A673 (cell line): ENCODE results near the gene PDE11A. TPM values are rescaled to one million over a fixed set of nuclear protein-coding genes. Genes with fewer than 3 reads are reported as not detected.
"Not testable (repeated sequence)": the region's sequence is repeated elsewhere in the genome, so short reads cannot be mapped to it uniquely, and the experiment has no call there.

Experiments
- BruUV-seq: library from RNA; stranded (reverse); fragments of 400-500 nt; replicated peaks from 2 replicates; lab custom pipeline; 2021; lab: Mats Ljungman, UMichigan
- CTCF ChIA-PET: fragments of 300-600 bp; sonication (Branson Sonifier 250); formaldehyde crosslinking; loops from one replicate; lab custom pipeline; 2022; ENCODE audit warnings: antibody characterized with exemption; lab: Charles Lee
- POLR2A ChIA-PET: fragments of 300-600 bp; sonication (Branson Sonifier 250); formaldehyde crosslinking; loops from one replicate; lab custom pipeline; 2022; ENCODE audit warnings: antibody characterized with exemption; ENCODE audit not compliant: low non-redundant PET; lab: Charles Lee
- DNase-seq: peaks from one replicate; pipeline ENCODE4 v3.0.0-alpha.2; 2015; ENCODE audit warnings: low spot score
- H3K27ac ChIP-seq: fragments of 200-600 bp; sonication (generic); 2 replicates; pipeline ENCODE4 v1.5.1; 2016; ENCODE audit warnings: mixed run types, low read depth, mild to moderate bottlenecking, mixed read lengths, antibody characterized with exemption, low read length; ENCODE audit not compliant: poor library complexity, severe bottlenecking
- H3K27me3 ChIP-seq: fragments of 200-600 bp; sonication (generic); replicated peaks from 2 replicates; pipeline ENCODE4 v1.6.1; 2017; ENCODE audit warnings: mixed run types, low read depth, mild to moderate bottlenecking, mixed read lengths, antibody characterized with exemption, low read length; ENCODE audit not compliant: insufficient read depth, poor library complexity
- H3K36me3 ChIP-seq: fragments of 200-600 bp; sonication (generic); 2 replicates; pipeline ENCODE4 v1.6.1; 2016; ENCODE audit warnings: mixed run types, mild to moderate bottlenecking, mixed read lengths, antibody characterized with exemption, low read length; ENCODE audit not compliant: insufficient read depth, poor library complexity, severe bottlenecking
- H3K4me1 ChIP-seq: fragments of 200-600 bp; sonication (generic); 2 replicates; pipeline ENCODE4 v1.6.1; 2017; ENCODE audit warnings: mixed run types, mild to moderate bottlenecking, mixed read lengths, antibody characterized with exemption, low read length; ENCODE audit not compliant: insufficient read depth, poor library complexity, severe bottlenecking
- H3K4me3 ChIP-seq: fragments of 200-600 bp; sonication (generic); 2 replicates; pipeline ENCODE4 v1.5.1; 2016; ENCODE audit warnings: low read depth, mixed run types, mild to moderate bottlenecking, mixed read lengths, low read length; ENCODE audit not compliant: poor library complexity, severe bottlenecking
- H3K9me3 ChIP-seq: fragments of 200-600 bp; sonication (generic); 2 replicates; pipeline ENCODE4 v1.6.1; 2016; ENCODE audit warnings: mixed run types, low read depth, mild to moderate bottlenecking, mixed read lengths, antibody characterized with exemption, low read length; ENCODE audit not compliant: poor library complexity, severe bottlenecking
- EZH2 ChIP-seq: fragments of 200-600 bp; sonication (generic); IDR thresholded peaks from 2 replicates; pipeline ENCODE4 v1.6.1; 2017; ENCODE audit warnings: borderline replicate concordance, low read depth, mild to moderate bottlenecking, mixed read lengths, antibody characterized with exemption, low read length; ENCODE audit not compliant: poor library complexity, severe bottlenecking
- intact Hi-C: fragments of 100-400 bp; cut with micrococcal nuclease; formaldehyde crosslinking; loops from one replicate; pipeline ENCODE4 v1.10.0; 2022; ENCODE audit not compliant: unreplicated experiment
- total RNA-seq: library from RNA; stranded (reverse); gene quantifications from 2 replicates; pipeline ENCODE4 v1.2.3, GENCODE V29; 2021
- TF ChIP-seq, protein P1 (sequence below): fragments of 300-800, 200-600 bp; sonication (generic); conservative IDR thresholded peaks from 2 replicates; pipeline ENCODE4 v1.5.1; 2017; ENCODE audit warnings: low read depth, mild to moderate bottlenecking, antibody characterized with exemption, low read length, moderate library complexity, mixed read lengths

PDE11A gene
- total RNA-seq, 1 experiment from 2014 or later, result not detected

DNA sequence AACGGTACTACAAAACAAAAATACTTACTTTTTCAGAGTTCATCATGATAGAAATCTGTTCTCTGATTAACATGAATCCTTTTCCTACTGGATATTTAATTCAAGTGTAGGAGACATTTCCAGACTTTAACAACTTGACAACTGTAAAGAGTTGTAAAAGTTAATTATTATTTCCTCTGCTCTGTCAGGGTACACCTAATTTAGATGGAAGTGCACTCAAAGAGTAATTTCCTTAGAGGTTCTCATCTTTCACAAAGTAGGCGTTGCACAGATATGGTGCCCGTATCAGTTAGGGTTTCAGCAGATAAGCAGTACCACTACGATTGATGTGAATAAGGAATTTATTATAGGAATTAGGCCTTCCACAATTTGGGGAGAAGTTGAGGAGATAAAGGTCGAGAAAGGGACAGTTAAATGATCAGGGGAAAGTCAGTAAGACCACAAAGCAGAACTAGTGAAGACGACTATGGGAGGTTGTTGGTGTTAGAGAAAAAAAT lies 16.2 kb upstream of the PDE11A start:
- H3K4me1 ChIP-seq, result no peaks in the 10 kb centered on the region
- intact Hi-C loops, result no loop called here
- BruUV-seq, result no TSS peak
- no peaks in the 10 kb centered on the region for H3K27me3 ChIP-seq
- no peaks in the 10 kb centered on the region for H3K9me3 ChIP-seq
- H3K27ac ChIP-seq, result no peak overlapping the region
- DNase-seq, result no peak
- H3K36me3 ChIP-seq, result no peaks in the 10 kb centered on the region
- POLR2A ChIA-PET, result no interaction called here
- CTCF ChIA-PET, result no interaction called here
- H3K4me3 ChIP-seq, result no peak overlapping the region
- no peak for TF ChIP-seq EZH2
- TF ChIP-seq, protein P1, sequence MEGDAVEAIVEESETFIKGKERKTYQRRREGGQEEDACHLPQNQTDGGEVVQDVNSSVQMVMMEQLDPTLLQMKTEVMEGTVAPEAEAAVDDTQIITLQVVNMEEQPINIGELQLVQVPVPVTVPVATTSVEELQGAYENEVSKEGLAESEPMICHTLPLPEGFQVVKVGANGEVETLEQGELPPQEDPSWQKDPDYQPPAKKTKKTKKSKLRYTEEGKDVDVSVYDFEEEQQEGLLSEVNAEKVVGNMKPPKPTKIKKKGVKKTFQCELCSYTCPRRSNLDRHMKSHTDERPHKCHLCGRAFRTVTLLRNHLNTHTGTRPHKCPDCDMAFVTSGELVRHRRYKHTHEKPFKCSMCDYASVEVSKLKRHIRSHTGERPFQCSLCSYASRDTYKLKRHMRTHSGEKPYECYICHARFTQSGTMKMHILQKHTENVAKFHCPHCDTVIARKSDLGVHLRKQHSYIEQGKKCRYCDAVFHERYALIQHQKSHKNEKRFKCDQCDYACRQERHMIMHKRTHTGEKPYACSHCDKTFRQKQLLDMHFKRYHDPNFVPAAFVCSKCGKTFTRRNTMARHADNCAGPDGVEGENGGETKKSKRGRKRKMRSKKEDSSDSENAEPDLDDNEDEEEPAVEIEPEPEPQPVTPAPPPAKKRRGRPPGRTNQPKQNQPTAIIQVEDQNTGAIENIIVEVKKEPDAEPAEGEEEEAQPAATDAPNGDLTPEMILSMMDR, result no peak

DNA sequence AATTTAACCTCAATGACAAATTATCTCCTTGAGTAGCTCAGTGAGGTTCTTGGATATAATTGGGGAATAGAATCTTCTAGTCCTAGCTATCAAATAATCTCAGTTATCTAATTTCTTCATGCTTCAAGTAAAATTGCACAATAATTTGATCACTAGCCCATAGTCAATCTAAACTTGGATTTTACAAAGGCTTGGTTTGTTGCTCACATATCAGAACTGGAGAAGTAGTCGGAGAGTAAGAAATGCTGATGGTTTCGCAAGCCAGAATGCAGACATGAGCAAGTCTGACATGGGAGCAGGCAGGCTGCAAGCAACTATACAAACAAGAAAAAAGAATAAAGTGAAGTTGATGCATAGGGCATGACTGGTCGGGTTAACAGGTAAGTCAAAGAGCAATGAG lies 11.7 kb upstream of the PDE11A start:
- no peak overlapping the region for H3K27ac ChIP-seq
- no peak for DNase-seq
- ChIA-PET CTCF (no interaction called here), POLR2A (interaction anchor here (0.6 kb wide), 1 partner anchor 182 kb away, joined by 3 read pairs; no protein-coding TSS in a partner anchor)
- TF ChIP-seq, protein P1, result no peak
- no peak for TF ChIP-seq EZH2
- no peaks in the 10 kb centered on the region for H3K9me3 ChIP-seq
- intact Hi-C loops, result no loop called here
- BruUV-seq, result no TSS peak
- no peaks in the 10 kb centered on the region for H3K27me3 ChIP-seq
- H3K36me3 ChIP-seq, result no peaks in the 10 kb centered on the region
- no peak overlapping the region for H3K4me3 ChIP-seq
- no peaks in the 10 kb centered on the region for H3K4me1 ChIP-seq

DNA sequence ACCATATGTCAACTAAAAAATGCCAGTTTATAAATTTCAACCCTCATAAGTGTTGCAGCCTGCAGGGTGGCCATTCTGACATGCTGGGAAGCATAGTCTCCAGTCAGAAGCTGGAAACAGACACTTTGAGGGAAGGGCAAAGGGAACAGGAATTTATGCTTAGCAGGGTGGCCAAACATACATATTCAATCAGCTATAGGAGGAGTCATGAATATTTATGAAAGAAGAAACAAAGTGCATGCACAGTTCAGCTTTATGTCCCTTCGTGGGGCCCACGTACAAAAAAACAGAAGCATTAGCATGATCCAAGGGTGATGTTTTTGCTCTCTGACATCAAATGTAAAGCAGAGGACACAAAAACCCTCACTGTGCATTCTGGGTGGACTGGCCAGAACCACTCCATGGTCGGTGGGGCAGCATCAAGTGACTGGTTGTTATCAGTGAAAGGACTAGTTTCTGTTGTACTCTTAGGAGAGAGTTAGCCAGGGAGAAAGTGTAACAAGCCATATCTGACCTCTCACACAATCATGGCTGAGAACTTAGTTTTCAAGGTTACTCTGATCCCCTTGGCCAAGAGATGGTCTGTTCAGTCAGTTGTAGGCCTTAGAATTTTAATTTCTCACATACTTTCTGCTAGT lies 9.9 kb upstream of the PDE11A start:
- BruUV-seq, result no TSS peak

DNA sequence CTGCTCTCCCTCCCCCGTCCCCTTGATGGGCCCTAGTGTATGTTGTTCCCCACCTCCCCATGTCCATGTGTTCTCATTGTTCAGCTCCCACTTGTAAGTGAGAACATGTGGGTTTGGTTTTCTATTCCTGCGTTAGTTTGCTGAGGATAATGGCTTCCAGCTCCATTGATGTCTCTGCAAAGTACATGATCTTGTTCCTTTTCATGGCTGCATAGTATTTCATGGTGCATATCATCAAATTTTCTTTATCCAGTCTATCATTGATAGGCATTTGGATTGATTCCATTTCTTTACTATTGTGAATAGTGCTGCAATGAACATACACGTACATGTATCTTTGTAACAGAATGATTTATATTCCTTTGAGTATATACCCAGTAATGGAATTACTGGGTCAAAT lies 6.7 kb upstream of the PDE11A start:
- intact Hi-C loops, POLR2A ChIA-PET, H3K4me3 ChIP-seq, CTCF ChIA-PET, H3K27ac ChIP-seq, H3K36me3 ChIP-seq, H3K9me3 ChIP-seq, DNase-seq, H3K27me3 ChIP-seq, H3K4me1 ChIP-seq, BruUV-seq: not testable (repeated sequence)

More for the DNA sequence above, 9.9 kb upstream of the PDE11A start:
- TF ChIP-seq, protein P1, result no peak
- TF ChIP-seq EZH2, result no peak
- POLR2A ChIA-PET, result interaction anchor here (0.6 kb wide), 1 partner anchor 110 kb away, joined by 3 read pairs; no protein-coding TSS in a partner anchor
- Histone ChIP-seq H3K36me3 (no peaks in the 10 kb centered on the region), H3K4me1 (no peaks in the 10 kb centered on the region), H3K4me3 (no peak overlapping the region), H3K27me3 (no peaks in the 10 kb centered on the region), H3K27ac (no peak overlapping the region), H3K9me3 (no peaks in the 10 kb centered on the region)
- no peak for DNase-seq
- CTCF ChIA-PET, result no interaction called here
- intact Hi-C loops, result no loop called here
